OCI-LY3 (cell line): Measurements from ENCODE around the gene TAC4.

Experiments
- H2AFZ ChIP-seq: fragments of 200-600, 300-600 bp; shearing (Covaris generic); 2 replicates; pipeline ENCODE4 v1.6.0; 2014; ENCODE audit warnings: antibody characterized with exemption, low read depth, low read length
- H3K27ac ChIP-seq: fragments of 200-600, 300-600 bp; sonication (generic); 2 replicates; pipeline ENCODE4 v1.5.1; 2014; ENCODE audit warnings: mild to moderate bottlenecking, low read length, moderate library complexity, mixed read lengths
- H3K27me3 ChIP-seq: fragments of 200-600, 300-600 bp; sonication (generic); 2 replicates; pipeline ENCODE4 v1.6.1; 2014; ENCODE audit warnings: low read depth, low read length, mixed read lengths
- H3K36me3 ChIP-seq: fragments of 200-600, 300-600 bp; sonication (generic); replicated peaks from 2 replicates; pipeline ENCODE3; 2014; ENCODE audit warnings: low read depth, low read length, mixed read lengths
- H3K4me1 ChIP-seq: fragments of 300-600, 200-600 bp; sonication (generic); 2 replicates; pipeline ENCODE4 v1.6.1; 2014; ENCODE audit warnings: low read length, mixed read lengths
- H3K4me2 ChIP-seq: fragments of 200-600, 300-600 bp; sonication (generic); 2 replicates; pipeline ENCODE4 v1.6.1; 2014; ENCODE audit warnings: low read length, mixed read lengths
- H3K4me3 ChIP-seq: fragments of 300-600, 200-600 bp; sonication (generic); 2 replicates; pipeline ENCODE4 v1.5.1; 2014; ENCODE audit warnings: antibody characterized with exemption, mild to moderate bottlenecking, low read length, moderate library complexity
- H3K79me2 ChIP-seq: fragments of 300-600, 200-600 bp; shearing (Covaris generic); 2 replicates; pipeline ENCODE4 v1.6.1; 2014; ENCODE audit warnings: mild to moderate bottlenecking, low read length, mixed read lengths
- H3K9ac ChIP-seq: fragments of 300-600, 200-600 bp; shearing (Covaris generic); 2 replicates; pipeline ENCODE4 v1.6.0; 2014; ENCODE audit warnings: mild to moderate bottlenecking, low read length, moderate library complexity
- H3K9me3 ChIP-seq: fragments of 200-600, 300-600 bp; shearing (Covaris generic); 2 replicates; pipeline ENCODE4 v1.6.1; 2014; ENCODE audit warnings: low read length, mixed read lengths; ENCODE audit not compliant: insufficient read depth
- H4K20me1 ChIP-seq: fragments of 200-600, 300-600 bp; sonication (generic); 2 replicates; pipeline ENCODE4 v1.6.1; 2016; ENCODE audit warnings: low read length, mixed read lengths; ENCODE audit not compliant: insufficient read depth
- EZH2phosphoT487 ChIP-seq: fragments of 200-600 bp; shearing (Covaris generic); IDR thresholded peaks from 2 replicates; pipeline ENCODE4 v1.6.1; 2018; ENCODE audit warnings: antibody characterized with exemption, mixed run types, low read depth
- TF ChIP-seq, protein P1 (sequence below): fragments of 200-600, 300-600 bp; sonication (generic); IDR thresholded peaks from 2 replicates; pipeline ENCODE4 v1.5.1; 2014; ENCODE audit warnings: antibody characterized with exemption, low read length, low read depth

The TAC4 gene

GRCh38 chr17:49886036-49886435 lies 38.2 kb upstream of the TAC4 start:
- Histone ChIP-seq H3K36me3 (no peaks in the 10 kb centered on the region), H4K20me1 (no peaks in the 10 kb centered on the region), H3K9me3 (no peaks in the 10 kb centered on the region), H3K4me1 (no peaks in the 10 kb centered on the region), H3K27ac (no peak overlapping the region), H3K9ac (no peak overlapping the region), H3K27me3 (peaks cover 37% of the 10 kb centered on the region), H3K4me3 (no peak overlapping the region), H3K4me2 (no peak overlapping the region), H2AFZ (no peak overlapping the region), H3K79me2 (no peaks in the 10 kb centered on the region)
- TF ChIP-seq, protein P1, sequence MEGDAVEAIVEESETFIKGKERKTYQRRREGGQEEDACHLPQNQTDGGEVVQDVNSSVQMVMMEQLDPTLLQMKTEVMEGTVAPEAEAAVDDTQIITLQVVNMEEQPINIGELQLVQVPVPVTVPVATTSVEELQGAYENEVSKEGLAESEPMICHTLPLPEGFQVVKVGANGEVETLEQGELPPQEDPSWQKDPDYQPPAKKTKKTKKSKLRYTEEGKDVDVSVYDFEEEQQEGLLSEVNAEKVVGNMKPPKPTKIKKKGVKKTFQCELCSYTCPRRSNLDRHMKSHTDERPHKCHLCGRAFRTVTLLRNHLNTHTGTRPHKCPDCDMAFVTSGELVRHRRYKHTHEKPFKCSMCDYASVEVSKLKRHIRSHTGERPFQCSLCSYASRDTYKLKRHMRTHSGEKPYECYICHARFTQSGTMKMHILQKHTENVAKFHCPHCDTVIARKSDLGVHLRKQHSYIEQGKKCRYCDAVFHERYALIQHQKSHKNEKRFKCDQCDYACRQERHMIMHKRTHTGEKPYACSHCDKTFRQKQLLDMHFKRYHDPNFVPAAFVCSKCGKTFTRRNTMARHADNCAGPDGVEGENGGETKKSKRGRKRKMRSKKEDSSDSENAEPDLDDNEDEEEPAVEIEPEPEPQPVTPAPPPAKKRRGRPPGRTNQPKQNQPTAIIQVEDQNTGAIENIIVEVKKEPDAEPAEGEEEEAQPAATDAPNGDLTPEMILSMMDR: no peak
- TF ChIP-seq EZH2phosphoT487: no peak

DNA sequence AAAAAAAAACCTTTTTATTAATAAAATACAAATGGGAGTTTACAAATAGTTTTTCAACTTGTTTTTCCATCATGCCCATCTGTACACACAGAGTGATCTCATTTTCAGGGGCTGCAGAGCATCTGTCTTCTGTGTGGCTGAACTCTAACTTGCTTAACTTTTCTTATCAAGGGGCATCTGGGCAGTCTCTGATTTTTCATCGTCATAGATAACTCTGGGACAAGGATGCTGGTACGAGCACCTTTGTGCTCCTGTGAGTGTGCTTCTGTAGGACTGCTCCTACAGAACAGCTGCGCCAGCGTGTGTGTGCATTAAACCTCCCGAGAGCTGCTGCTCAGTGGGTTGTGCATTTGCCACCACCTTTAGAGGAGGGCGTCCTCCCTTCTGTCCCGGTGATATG lies 34.6 kb upstream of the TAC4 start:
- Histone ChIP-seq H3K27me3 (peaks cover 41% of the 10 kb centered on the region), H3K79me2 (no peaks in the 10 kb centered on the region)

GRCh38 chr17:49881054-49881402 lies 33.2 kb upstream of the TAC4 start:
- TF ChIP-seq, protein P1: no peak
- no peak for TF ChIP-seq EZH2phosphoT487
- Histone ChIP-seq H3K79me2 (no peaks in the 10 kb centered on the region), H3K27ac (no peak overlapping the region), H3K27me3 (peaks cover 40% of the 10 kb centered on the region), H3K4me3 (peak overlapping the region; percentile 72), H2AFZ (peak overlapping the region; percentile 82; the same call in 1 of the 2 replicates), H4K20me1 (no peaks in the 10 kb centered on the region), H3K9ac (no peak overlapping the region), H3K9me3 (no peaks in the 10 kb centered on the region), H3K4me2 (peak overlapping the region; percentile 94), H3K4me1 (peaks cover 6% of the 10 kb centered on the region), H3K36me3 (no peaks in the 10 kb centered on the region)

More for the DNA sequence above, 34.6 kb upstream of the TAC4 start:
- H4K20me1 ChIP-seq: no peaks in the 10 kb centered on the region
- peaks cover 6% of the 10 kb centered on the region for H3K4me1 ChIP-seq
- TF ChIP-seq, protein P1: no peak
- TF ChIP-seq EZH2phosphoT487: no peak
- no peaks in the 10 kb centered on the region for H3K9me3 ChIP-seq
- H3K9ac ChIP-seq: no peak overlapping the region
- no peak overlapping the region for H3K4me3 ChIP-seq
- no peak overlapping the region for H2AFZ ChIP-seq
- no peak overlapping the region for H3K4me2 ChIP-seq
- H3K36me3 ChIP-seq: no peaks in the 10 kb centered on the region
- H3K27ac ChIP-seq: no peak overlapping the region

DNA sequence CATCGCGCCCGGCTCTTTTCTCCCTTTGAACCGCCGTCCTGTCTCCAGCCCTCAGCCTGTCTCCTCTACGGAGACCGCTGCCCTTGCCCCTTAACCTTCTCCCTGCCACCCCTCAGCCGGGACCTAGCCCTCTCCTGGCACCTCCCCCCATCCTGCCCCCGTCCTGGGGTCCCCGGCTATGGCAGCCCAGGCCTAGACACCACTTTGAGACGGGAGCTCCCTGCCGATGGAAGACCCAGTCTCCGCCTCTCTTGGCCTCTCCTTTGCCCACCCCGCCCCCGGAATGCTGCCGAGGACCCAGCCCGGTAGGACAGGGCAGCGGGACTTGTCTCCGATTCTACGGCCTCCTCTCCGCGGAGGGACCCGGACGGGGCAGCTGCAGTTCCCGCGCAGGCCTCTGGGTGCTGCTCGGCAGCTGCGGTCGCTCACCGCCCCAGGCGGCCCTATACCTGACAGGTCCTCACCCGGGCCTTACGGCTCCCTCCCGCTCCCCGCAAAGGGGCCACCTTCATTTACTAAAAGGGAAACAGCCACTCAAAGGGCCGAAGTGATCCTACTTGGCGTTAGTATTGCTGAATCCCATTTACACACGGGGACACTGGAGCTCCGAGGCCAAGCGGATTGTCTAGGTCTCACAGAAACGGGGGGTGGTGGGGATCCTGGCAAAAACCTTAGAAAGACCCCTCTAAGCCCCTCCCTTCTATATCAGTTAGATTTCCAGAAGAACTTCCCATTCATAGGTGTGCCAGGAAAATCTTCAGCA lies 32.6 kb upstream of the TAC4 start:
- peak overlapping the region; percentile 29; the same call in 1 of the 2 replicates for H3K9ac ChIP-seq

More for the DNA sequence above, 32.6 kb upstream of the TAC4 start:
- no peaks in the 10 kb centered on the region for H3K9me3 ChIP-seq
- no peak overlapping the region for H3K27ac ChIP-seq
- peaks cover 6% of the 10 kb centered on the region for H3K4me1 ChIP-seq
- H2AFZ ChIP-seq: peak overlapping the region; percentile 82
- no peaks in the 10 kb centered on the region for H3K36me3 ChIP-seq
- peak overlapping the region; percentile 72 for H3K4me3 ChIP-seq
- no peaks in the 10 kb centered on the region for H3K79me2 ChIP-seq
- peaks cover 34% of the 10 kb centered on the region for H3K27me3 ChIP-seq
- H3K4me2 ChIP-seq: peak overlapping the region; percentile 94
- no peak for TF ChIP-seq EZH2phosphoT487
- TF ChIP-seq, protein P1: peak; percentile 75
- H4K20me1 ChIP-seq: no peaks in the 10 kb centered on the region
